WTC11 (cell line): ENCODE results near the gene STXBP5. TPM values are rescaled to one million over a fixed set of nuclear protein-coding genes. Genes with fewer than 3 reads are reported as not detected.

ENCODE experiments used
- ATAC-seq: fragments of 200-7000 bp; cut with Tn5 transposase; 2 replicates; pipeline ENCODE4 v1.10.0; 2021; ENCODE audit warnings: mild to moderate bottlenecking, moderate library complexity
- CTCF ChIA-PET: fragments of 300-600 bp; sonication (Branson Sonifier 250); formaldehyde crosslinking; loops from one replicate; lab custom pipeline; 2021; ENCODE audit warnings: antibody characterized with exemption; lab: Charles Lee
- POLR2A ChIA-PET: fragments of 350-600 bp; sonication (Branson Sonifier 250); formaldehyde crosslinking; loops from one replicate; lab custom pipeline; 2021; ENCODE audit warnings: antibody characterized with exemption; lab: Charles Lee
- DNase-seq: peaks from one replicate; pipeline ENCODE4 v3.0.0; 2021; ENCODE audit warnings: low spot score
- H3K27ac Mint-ChIP-seq: 2 replicates; pipeline ENCODE4 v1.8.0; 2021; ENCODE audit warnings: mixed read lengths
- H3K27me3 Mint-ChIP-seq: 2 replicates; pipeline ENCODE4 v1.8.0; 2021; ENCODE audit warnings: low read depth, mild to moderate bottlenecking, moderate library complexity, mixed read lengths
- H3K36me3 Mint-ChIP-seq: 2 replicates; pipeline ENCODE4 v1.8.0; 2021; ENCODE audit warnings: mixed read lengths
- H3K4me1 Mint-ChIP-seq: 2 replicates; pipeline ENCODE4 v1.8.0; 2022; ENCODE audit warnings: mixed read lengths
- H3K4me3 Mint-ChIP-seq: 2 replicates; pipeline ENCODE4 v1.8.0; 2021; ENCODE audit warnings: mild to moderate bottlenecking, moderate library complexity, mixed read lengths
- H3K9me3 Mint-ChIP-seq: 2 replicates; pipeline ENCODE4 v1.8.0; 2021; ENCODE audit warnings: mixed read lengths
- AFF4 ChIP-seq: sonication (generic); formaldehyde crosslinking; IDR thresholded peaks from 2 replicates; pipeline ENCODE4 v1.8.1; 2023; ENCODE audit warnings: mild to moderate bottlenecking, missing genetic modification reagents, borderline replicate concordance
- E2F1 ChIP-seq: sonication (generic); formaldehyde crosslinking; IDR thresholded peaks from 2 replicates; pipeline ENCODE4 v1.8.0; 2022; ENCODE audit warnings: mild to moderate bottlenecking, missing genetic modification reagents
- E2F4 ChIP-seq: sonication (generic); formaldehyde crosslinking; IDR thresholded peaks from 2 replicates; pipeline ENCODE4 v1.8.1; 2022; ENCODE audit warnings: low read depth, mild to moderate bottlenecking, moderate library complexity, missing genetic modification reagents, borderline replicate concordance
- ELF4 ChIP-seq: sonication (generic); formaldehyde crosslinking; IDR thresholded peaks from 2 replicates; pipeline ENCODE4 v1.8.1; 2022; ENCODE audit warnings: low read depth, mild to moderate bottlenecking, moderate library complexity, missing genetic modification reagents
- ESRRA ChIP-seq: sonication (generic); formaldehyde crosslinking; IDR thresholded peaks from 2 replicates; pipeline ENCODE4 v1.8.1; 2022; ENCODE audit warnings: mild to moderate bottlenecking, missing genetic modification reagents, borderline replicate concordance
- FOXK1 ChIP-seq: sonication (generic); formaldehyde crosslinking; IDR thresholded peaks from 2 replicates; pipeline ENCODE4 v1.8.0; 2022; ENCODE audit warnings: mild to moderate bottlenecking, moderate library complexity, missing genetic modification reagents
- FOXP1 ChIP-seq: sonication (generic); formaldehyde crosslinking; IDR thresholded peaks from 2 replicates; pipeline ENCODE4 v1.8.0; 2022; ENCODE audit warnings: missing genetic modification reagents, mild to moderate bottlenecking, moderate library complexity, borderline replicate concordance
- GABPB1 ChIP-seq: sonication (generic); formaldehyde crosslinking; IDR thresholded peaks from 2 replicates; pipeline ENCODE4 v1.8.1; 2023; ENCODE audit warnings: mild to moderate bottlenecking, missing genetic modification reagents
- MYBL2 ChIP-seq: sonication (generic); formaldehyde crosslinking; IDR thresholded peaks from 2 replicates; pipeline ENCODE4 v1.8.1; 2023; ENCODE audit warnings: mild to moderate bottlenecking, moderate library complexity, missing genetic modification reagents
- RELA ChIP-seq: sonication (generic); formaldehyde crosslinking; IDR thresholded peaks from 2 replicates; pipeline ENCODE4 v1.8.1; 2022; ENCODE audit warnings: missing genetic modification reagents, mild to moderate bottlenecking, borderline replicate concordance
- ZBTB21 ChIP-seq: sonication (generic); formaldehyde crosslinking; IDR thresholded peaks from 2 replicates; pipeline ENCODE4 v1.8.1; 2023; ENCODE audit warnings: mild to moderate bottlenecking, missing genetic modification reagents, borderline replicate concordance
- ZBTB43 ChIP-seq: sonication (generic); formaldehyde crosslinking; IDR thresholded peaks from 2 replicates; pipeline ENCODE4 v1.8.1; 2023; ENCODE audit warnings: mild to moderate bottlenecking, missing genetic modification reagents
- ZNF219 ChIP-seq: sonication (generic); formaldehyde crosslinking; IDR thresholded peaks from 2 replicates; pipeline ENCODE4 v1.8.0; 2023; ENCODE audit warnings: missing genetic modification reagents, mild to moderate bottlenecking, borderline replicate concordance
- ZNF263 ChIP-seq: sonication (generic); formaldehyde crosslinking; IDR thresholded peaks from 2 replicates; pipeline ENCODE4 v1.8.1; 2022; ENCODE audit warnings: low read depth, mild to moderate bottlenecking, moderate library complexity, missing genetic modification reagents
- ZNF281 ChIP-seq: sonication (generic); formaldehyde crosslinking; IDR thresholded peaks from 2 replicates; pipeline ENCODE4 v1.8.0; 2023; ENCODE audit warnings: mild to moderate bottlenecking, missing genetic modification reagents
- ZNF317 ChIP-seq: sonication (generic); formaldehyde crosslinking; IDR thresholded peaks from 2 replicates; pipeline ENCODE4 v1.8.1; 2023; ENCODE audit warnings: low read depth, mild to moderate bottlenecking, moderate library complexity, missing genetic modification reagents, borderline replicate concordance
- ZNF425 ChIP-seq: fragments of 250-450 bp; sonication (Bioruptor Pico); conservative IDR thresholded peaks from 2 replicates; pipeline ENCODE4 v1.9.0; 2021; ENCODE audit warnings: mild to moderate bottlenecking
- ZNF671 ChIP-seq: fragments of 250-450 bp; sonication (Bioruptor Pico); IDR thresholded peaks from 2 replicates; pipeline ENCODE4 v1.8.0; 2021; ENCODE audit warnings: mild to moderate bottlenecking
- total RNA-seq: library from RNA; stranded (reverse); gene quantifications from 3 replicates; pipeline ENCODE4 v1.2.3, GENCODE V29; 2021

STXBP5 gene
- total RNA-seq, 1 experiment from 2014 or later = 13.2 TPM

GRCh38 chr6:147156218-147156617, 48.0 kb upstream of the STXBP5 start (continued):
- no peak for TF ChIP-seq ZNF281
- TF ChIP-seq E2F1 = no peak
- no peak for TF ChIP-seq GABPB1
- TF ChIP-seq ZBTB43 = no peak
- TF ChIP-seq ZBTB21 (CRISPR knock-in tag) = no peak
- no peak for TF ChIP-seq RELA
- TF ChIP-seq ZNF425 (CRISPR knock-in tag) = no peak
- TF ChIP-seq FOXP1 (CRISPR knock-in tag) = no peak
- TF ChIP-seq ZNF263 (CRISPR knock-in tag) = no peak
- TF ChIP-seq ESRRA (CRISPR knock-in tag) = no peak
- TF ChIP-seq ZNF317 (CRISPR knock-in tag) = no peak
- no peak for TF ChIP-seq ELF4
- TF ChIP-seq ZNF671 (CRISPR knock-in tag) = no peak
- no peak for TF ChIP-seq AFF4 (CRISPR knock-in tag)

- POLR2A ChIA-PET = interaction anchor here (0.6 kb wide), 1 partner anchor 31 kb away, joined by 7 read pairs; no protein-coding TSS in a partner anchor
- DNase-seq = no peak
- no peaks in the 10 kb centered on the region for H3K27me3 Mint-ChIP-seq
- H3K4me3 Mint-ChIP-seq = no peak overlapping the region
- no peaks in the 10 kb centered on the region for H3K9me3 Mint-ChIP-seq
- CTCF ChIA-PET = no interaction called here
- no peak for ATAC-seq
- H3K36me3 Mint-ChIP-seq = no peaks in the 10 kb centered on the region
- no peak for TF ChIP-seq E2F4 (CRISPR knock-in tag)
- no peak for TF ChIP-seq ZNF219 (CRISPR knock-in tag)
- TF ChIP-seq ZBTB43 = no peak
- TF ChIP-seq MYBL2 = no peak
- TF ChIP-seq FOXK1 = no peak
- TF ChIP-seq ZNF317 (CRISPR knock-in tag) = no peak
- peaks cover 5% of the 10 kb centered on the region for H3K4me1 Mint-ChIP-seq
- no peak overlapping the region for H3K27ac Mint-ChIP-seq
These were observed 47.3 kb upstream of the STXBP5 start for GRCh38 chr6:147156799-147157382.
